ENCODE measurements around the gene MCRIP2. TPM values are rescaled to one million over a fixed set of nuclear protein-coding genes. Genes with fewer than 3 reads are reported as not detected.

MCRIP2 gene
- total and polyA plus RNA-seq, 9 of the 15 experiments (the other 6 are each of a cell fraction or from before 2014, with no cell fraction given) = 0.80 to 120 (median 35.2) TPM

GRCh38 chr16:695355-696089 lies 53.9 kb downstream of the MCRIP2 start (continued):
- TF ChIP-seq RREB1 (CRISPR knock-in tag; IDR thresholded peaks at IDR 0.05) (no peak), CBFB (CRISPR knock-in tag; IDR thresholded peaks at IDR 0.05) (peak; percentile 90; the same call in 1 of the 2 replicates), TAF7 (tag; IDR thresholded peaks at IDR 0.05) (no peak), HDAC3 (IDR thresholded peaks at IDR 0.05; ENCODE audit: borderline replicate concordance, partially characterized antibody) (no peak), ZBTB33 (CRISPR knock-in tag; IDR thresholded peaks at IDR 0.05) (peak; percentile 58; the same call in 1 of the 2 replicates), TCF15 (CRISPR knock-in tag; IDR thresholded peaks at IDR 0.05) (no peak), ZNF146 (CRISPR knock-in tag; IDR thresholded peaks at IDR 0.05; ENCODE audit: unreplicated experiment) (no peak), SMARCE1 (IDR thresholded peaks at IDR 0.05) (no peak), U2AF2 (optimal IDR thresholded peaks at IDR 0.05; ENCODE audit: low read depth, low read length) (no peak), MLX (CRISPR knock-in tag; conservative IDR thresholded peaks at IDR 0.05) (peak in 1 of 2 experiments; percentile 96; a peak in 2 of 4 replicates), MEF2D (tag; conservative IDR thresholded peaks at IDR 0.05; ENCODE audit: low read depth) (no peak), BHLHE40 (IDR thresholded peaks at IDR 0.05; ENCODE audit: low read length) (peak; percentile 48; the same call in 1 of the 2 replicates), MAZ (CRISPR knock-in tag; conservative IDR thresholded peaks at IDR 0.05 in 1 of 2, IDR thresholded peaks at IDR 0.05 in 1 of 2) (peak; percentile 74 to 77; a peak in 3 of 4 replicates), PHF21A (IDR thresholded peaks at IDR 0.05; ENCODE audit: borderline replicate concordance, low read depth) (no peak), EP400 (IDR thresholded peaks at IDR 0.05) (peak; percentile 83; the same call in 1 of the 2 replicates), FOXP1 (CRISPR knock-in tag; IDR thresholded peaks at IDR 0.05) (peak; percentile 98), CBX3 (IDR thresholded peaks at IDR 0.05; ENCODE audit: borderline replicate concordance in 1 of 2, low read length in 2 of 2) (peak in 1 of 2 experiments; percentile 78; a peak in 1 of 3 replicates)
